Activated B cell treated with CpG ODN at 0.5 μM for 24 hours (primary cell): ENCODE results near the gene IGIP. TPM values are rescaled to one million over a fixed set of nuclear protein-coding genes. Genes with fewer than 3 reads are reported as not detected.

Experiments
- ATAC-seq: fragments of 200-7000 bp; cut with Tn5 transposase; one replicate; pipeline ENCODE4 v1.10.0; 2021; ENCODE audit warnings: low read depth, mild to moderate bottlenecking, moderate library complexity
- CTCF ChIA-PET: fragments of 350-600 bp; sonication (Branson Sonifier 250); formaldehyde crosslinking; loops from one replicate; lab custom pipeline; 2021; ENCODE audit warnings: antibody characterized with exemption; lab: Charles Lee
- POLR2A ChIA-PET: fragments of 350-600 bp; sonication (Branson Sonifier 250); formaldehyde crosslinking; loops from one replicate; lab custom pipeline; 2021; ENCODE audit warnings: antibody characterized with exemption; lab: Charles Lee
- DNase-seq: peaks from one replicate; pipeline ENCODE4 v3.0.0; 2022
- H3K27ac Mint-ChIP-seq: one replicate; pipeline ENCODE4 v1.8.0; 2020; ENCODE audit warnings: mixed read lengths
- H3K27me3 Mint-ChIP-seq: one replicate; pipeline ENCODE4 v1.8.0; 2021; ENCODE audit warnings: mixed read lengths
- H3K36me3 Mint-ChIP-seq: one replicate; pipeline ENCODE4 v1.8.0; 2021; ENCODE audit warnings: low read depth, mixed read lengths
- H3K4me1 Mint-ChIP-seq: one replicate; pipeline ENCODE4 v1.8.0; 2021; ENCODE audit warnings: mixed read lengths
- H3K4me3 Mint-ChIP-seq: one replicate; pipeline ENCODE4 v1.8.0; 2020; ENCODE audit warnings: mild to moderate bottlenecking, mixed read lengths
- H3K9me3 Mint-ChIP-seq: one replicate; pipeline ENCODE4 v1.8.0; 2020; ENCODE audit warnings: mixed read lengths
- CTCF ChIP-seq: fragments of 200-600 bp; IDR thresholded peaks from one replicate; pipeline ENCODE4 v1.8.0; 2022; ENCODE audit warnings: antibody characterized with exemption, mild to moderate bottlenecking
- intact Hi-C: fragments of 100-400 bp; cut with micrococcal nuclease; formaldehyde crosslinking; loops from one replicate; pipeline ENCODE4 v1.15.1; 2024
- total RNA-seq: library from RNA; stranded (reverse); gene quantifications from 2 replicates; pipeline ENCODE4 v1.2.3, GENCODE V29; 2022

Gene IGIP
- total RNA-seq, 1 donor from 2014 or later: 4.8 TPM

GRCh38 chr5:140166911-140167310 lies 41.2 kb downstream of the IGIP start:
- H3K27ac Mint-ChIP-seq: no peak overlapping the region
- ChIA-PET CTCF (no interaction called here), POLR2A (interaction anchor here (0.6 kb wide), 1 partner anchor 374 kb away, joined by 6 read pairs; no protein-coding TSS in a partner anchor)
- ATAC-seq (no peak), DNase-seq (no peak)
- H3K9me3 Mint-ChIP-seq: no peaks in the 10 kb centered on the region
- H3K27me3 Mint-ChIP-seq: no peaks in the 10 kb centered on the region
- no peaks in the 10 kb centered on the region for H3K36me3 Mint-ChIP-seq
- no peak for TF ChIP-seq CTCF
- no peak overlapping the region for H3K4me3 Mint-ChIP-seq
- intact Hi-C loops: no loop called here
- no peaks in the 10 kb centered on the region for H3K4me1 Mint-ChIP-seq

GRCh38 chr5:140168371-140168770 lies 42.6 kb downstream of the IGIP start:
- no peak overlapping the region for H3K27ac Mint-ChIP-seq
- no peaks in the 10 kb centered on the region for H3K9me3 Mint-ChIP-seq
- TF ChIP-seq CTCF: no peak
- intact Hi-C loops: no loop called here
- no peaks in the 10 kb centered on the region for H3K27me3 Mint-ChIP-seq
- no peaks in the 10 kb centered on the region for H3K36me3 Mint-ChIP-seq
- CTCF ChIA-PET: interaction anchor here (2.1 kb wide), 1 partner anchor 22 kb away, joined by 7 read pairs; no protein-coding TSS in a partner anchor
- POLR2A ChIA-PET: no interaction called here
- DNase-seq (no peak), ATAC-seq (no peak)
- H3K4me1 Mint-ChIP-seq: no peaks in the 10 kb centered on the region
- no peak overlapping the region for H3K4me3 Mint-ChIP-seq

GRCh38 chr5:140169410-140169809 lies 43.7 kb downstream of the IGIP start:
- ATAC-seq (no peak), DNase-seq (no peak)
- no peaks in the 10 kb centered on the region for H3K36me3 Mint-ChIP-seq
- ChIA-PET POLR2A (no interaction called here), CTCF (interaction anchor here (2.1 kb wide), 1 partner anchor 23 kb away, joined by 7 read pairs; no protein-coding TSS in a partner anchor)
- TF ChIP-seq CTCF: no peak
- H3K4me1 Mint-ChIP-seq: peaks cover 4% of the 10 kb centered on the region
- no peak overlapping the region for H3K27ac Mint-ChIP-seq
- H3K27me3 Mint-ChIP-seq: no peaks in the 10 kb centered on the region
- intact Hi-C loops: no loop called here
- no peaks in the 10 kb centered on the region for H3K9me3 Mint-ChIP-seq
- H3K4me3 Mint-ChIP-seq: no peak overlapping the region

GRCh38 chr5:140172483-140172882 lies 46.7 kb downstream of the IGIP start:
- no peak overlapping the region for H3K27ac Mint-ChIP-seq
- H3K27me3 Mint-ChIP-seq: no peaks in the 10 kb centered on the region
- ChIA-PET CTCF (no interaction called here), POLR2A (no interaction called here)
- no peaks in the 10 kb centered on the region for H3K9me3 Mint-ChIP-seq
- ATAC-seq (no peak), DNase-seq (no peak)
- intact Hi-C loops: loop anchor here (10.0 kb wide), 5 partner anchors 472 to 1598 kb away; partner anchors contain the start of genes CTNNA1, DNAJC18, HSPA9 and IK
- H3K4me3 Mint-ChIP-seq: no peak overlapping the region
- H3K4me1 Mint-ChIP-seq: peaks cover 15% of the 10 kb centered on the region
- TF ChIP-seq CTCF: no peak
- H3K36me3 Mint-ChIP-seq: peaks cover 5% of the 10 kb centered on the region

GRCh38 chr5:140174014-140174413 lies 48.3 kb downstream of the IGIP start:
- Mint-ChIP-seq H3K27ac (peak overlapping the region; percentile 38), H3K36me3 (peaks cover 5% of the 10 kb centered on the region), H3K4me1 (peaks cover 15% of the 10 kb centered on the region), H3K27me3 (no peaks in the 10 kb centered on the region), H3K9me3 (no peaks in the 10 kb centered on the region), H3K4me3 (peak overlapping the region; percentile 93)
- intact Hi-C loops: loop anchor here (2.0 to 10.0 kb wide), 6 partner anchors 67 to 1599 kb away; partner anchors contain the start of genes CTNNA1, DNAJC18, HSPA9 and IK
- CTCF ChIA-PET: interaction anchor here (0.9 to 1.5 kb wide), 2 partner anchors 28 to 30 kb away, joined by 4 read pairs; no protein-coding TSS in a partner anchor
- POLR2A ChIA-PET: interaction anchor here (0.6 to 2.4 kb wide), 3 partner anchors 66 to 1630 kb away, joined by 3 to 15 read pairs (median 5); no protein-coding TSS in a partner anchor
- DNase-seq (no peak), ATAC-seq (no peak)
- no peak for TF ChIP-seq CTCF
